Testis (tissue), 3 donors: Measurements from ENCODE around the gene EIF2AK3. TPM values are rescaled to one million over a fixed set of nuclear protein-coding genes. Genes with fewer than 3 reads are reported as not detected.

Experiments used
- DNase-seq: peaks from one replicate; pipeline ENCODE4 v3.0.0-alpha.2; 2019
- H3K27ac ChIP-seq, 2 donors: fragments of 200-600 bp; sonication (generic); one replicate each; pipeline ENCODE4 v1.5.1; 2019
- H3K27me3 ChIP-seq: fragments of 200-600 bp; sonication (generic); one replicate; pipeline ENCODE4 v1.5.1; 2019
- H3K36me3 ChIP-seq: fragments of 200-600 bp; sonication (generic); one replicate; pipeline ENCODE4 v1.5.1; 2017; ENCODE audit warnings: low read depth; ENCODE audit errors: missing control alignments
- H3K4me1 ChIP-seq: fragments of 200-600 bp; sonication (generic); one replicate; pipeline ENCODE4 v1.5.1; 2019
- H3K4me3 ChIP-seq, 2 donors: fragments of 200-600 bp; sonication (generic); one replicate each; pipeline ENCODE4 v1.5.1; 2017 to 2019
- H3K9me3 ChIP-seq: fragments of 200-600 bp; sonication (generic); one replicate; pipeline ENCODE4 v1.5.1; 2017
- POLR2A ChIP-seq: fragments of 450-650 bp; IDR thresholded peaks from one replicate; pipeline ENCODE4 v1.6.1; 2017; ENCODE audit warnings: antibody characterized with exemption, mild to moderate bottlenecking, moderate library complexity
- WGBS, 2 donors: methylation state at CpG; one replicate each; pipeline ENCODE4 v1.1.5; 2018; 5-methylcytosine and 5-hydroxymethylcytosine counted together
- intact Hi-C: fragments of 100-400 bp; cut with DNase I; formaldehyde crosslinking; loops from one replicate; pipeline ENCODE4 v1.15.1; 2023; ENCODE audit warnings: low total_unique reads
- polyA plus RNA-seq: library from polyadenylated mRNA; stranded (reverse); fragments of 350-450 nt; fragmentation: Illumina TruSeq; extraction: RNeasy Lipid Tissue Mini Kit (QIAGEN cat#74804); gene quantifications from one replicate; pipeline ENCODE4 v1.2.3, GENCODE V29; 2014; ENCODE audit warnings: low read depth, low replicate concordance; ENCODE audit not compliant: insufficient read depth
- total RNA-seq, 2 donors: library from RNA; depleted of rRNA; stranded (reverse); fragments of >200 nt; gene quantifications; one replicate each; pipeline ENCODE4 v1.2.3, GENCODE V29; 2016
- TF ChIP-seq, protein P1 (sequence below), 3 experiments: fragments of 450-650 bp in 2 of 3; fragments of 200-600 bp in 1 of 3; sonication (generic) in 1 of 3; IDR thresholded peaks; one replicate each; pipeline ENCODE4 v1.5.1; 2016 to 2019; ENCODE audit warnings: antibody characterized with exemption in 3 of 3, mild to moderate bottlenecking in 2 of 3, moderate library complexity in 1 of 3

Gene EIF2AK3
- total and polyA plus RNA-seq, 3 donors from 2014 or later = 9.0 to 14.7 (median 9.8) TPM

DNA sequence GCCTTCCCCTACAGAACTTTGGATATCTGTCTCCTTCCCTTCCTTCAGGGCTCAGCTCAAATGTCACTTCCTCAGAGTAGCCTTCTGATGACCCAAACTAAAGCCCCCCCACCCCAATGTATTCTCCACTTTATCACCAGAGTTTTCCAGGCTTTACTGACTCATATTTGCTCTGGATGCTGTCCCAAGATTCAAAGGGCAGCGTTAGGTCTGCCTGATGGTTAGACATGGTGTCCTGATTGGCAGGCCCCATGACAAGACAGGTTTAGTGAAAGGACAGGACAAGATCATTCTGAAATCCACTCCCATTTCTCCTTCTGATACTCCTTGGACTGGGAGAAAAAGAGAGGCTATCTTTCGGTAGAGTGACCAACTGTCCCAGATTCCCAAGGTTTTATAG is 41.6 kb upstream of the EIF2AK3 start:
- TF ChIP-seq, protein P1, sequence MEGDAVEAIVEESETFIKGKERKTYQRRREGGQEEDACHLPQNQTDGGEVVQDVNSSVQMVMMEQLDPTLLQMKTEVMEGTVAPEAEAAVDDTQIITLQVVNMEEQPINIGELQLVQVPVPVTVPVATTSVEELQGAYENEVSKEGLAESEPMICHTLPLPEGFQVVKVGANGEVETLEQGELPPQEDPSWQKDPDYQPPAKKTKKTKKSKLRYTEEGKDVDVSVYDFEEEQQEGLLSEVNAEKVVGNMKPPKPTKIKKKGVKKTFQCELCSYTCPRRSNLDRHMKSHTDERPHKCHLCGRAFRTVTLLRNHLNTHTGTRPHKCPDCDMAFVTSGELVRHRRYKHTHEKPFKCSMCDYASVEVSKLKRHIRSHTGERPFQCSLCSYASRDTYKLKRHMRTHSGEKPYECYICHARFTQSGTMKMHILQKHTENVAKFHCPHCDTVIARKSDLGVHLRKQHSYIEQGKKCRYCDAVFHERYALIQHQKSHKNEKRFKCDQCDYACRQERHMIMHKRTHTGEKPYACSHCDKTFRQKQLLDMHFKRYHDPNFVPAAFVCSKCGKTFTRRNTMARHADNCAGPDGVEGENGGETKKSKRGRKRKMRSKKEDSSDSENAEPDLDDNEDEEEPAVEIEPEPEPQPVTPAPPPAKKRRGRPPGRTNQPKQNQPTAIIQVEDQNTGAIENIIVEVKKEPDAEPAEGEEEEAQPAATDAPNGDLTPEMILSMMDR (IDR thresholded peaks at IDR 0.05) = no peak
- no peak for TF ChIP-seq POLR2A
- Histone ChIP-seq H3K36me3 (no peaks in the 10 kb centered on the region), H3K9me3 (no peaks in the 10 kb centered on the region), H3K4me3 (no peak overlapping the region), H3K27ac (no peak overlapping the region), H3K27me3 (no peaks in the 10 kb centered on the region), H3K4me1 (no peaks in the 10 kb centered on the region)
- no peak for DNase-seq
- WGBS, 2 donors = 91 to 95% methylated on average over 2 of the region's 2 CpGs
- intact Hi-C loops = no loop called here

- Histone ChIP-seq H3K36me3 (no peaks in the 10 kb centered on the region), H3K27ac (no peak overlapping the region), H3K4me3 (no peak overlapping the region), H3K4me1 (no peaks in the 10 kb centered on the region), H3K9me3 (no peaks in the 10 kb centered on the region), H3K27me3 (no peaks in the 10 kb centered on the region)
- TF ChIP-seq POLR2A = no peak
- TF ChIP-seq, protein P1 (IDR thresholded peaks at IDR 0.05) = no peak
- no peak for DNase-seq
- 85 to 90% methylated on average over 2 of the region's 2 CpGs for WGBS, 2 donors
- intact Hi-C loops = no loop called here
These were observed 40.0 kb upstream of the EIF2AK3 start for GRCh38 chr2:88667219-88667618.

- TF ChIP-seq POLR2A = no peak
- TF ChIP-seq, protein P1 (IDR thresholded peaks at IDR 0.05) = no peak
- Histone ChIP-seq H3K27me3 (no peaks in the 10 kb centered on the region), H3K27ac (no peak overlapping the region), H3K4me3 (no peak overlapping the region), H3K9me3 (no peaks in the 10 kb centered on the region), H3K36me3 (no peaks in the 10 kb centered on the region), H3K4me1 (no peaks in the 10 kb centered on the region)
- no peak for DNase-seq
- WGBS, 2 donors = 83 to 92% methylated on average over 4 of the region's 4 CpGs
- intact Hi-C loops = no loop called here
These were observed 39.3 kb upstream of the EIF2AK3 start for GRCh38 chr2:88666576-88666975.

GRCh38 chr2:88660622-88661021 is 33.4 kb upstream of the EIF2AK3 start:
- intact Hi-C loops = no loop called here
- Histone ChIP-seq H3K27me3 (no peaks in the 10 kb centered on the region), H3K9me3 (no peaks in the 10 kb centered on the region), H3K4me1 (no peaks in the 10 kb centered on the region), H3K4me3 (no peak overlapping the region), H3K27ac (no peak overlapping the region), H3K36me3 (no peaks in the 10 kb centered on the region)
- WGBS, 2 donors = 100% methylated on average over 1 of the region's 1 CpG
- TF ChIP-seq, protein P1 (IDR thresholded peaks at IDR 0.05) = no peak
- no peak for DNase-seq

GRCh38 chr2:88659538-88659915 is 32.3 kb upstream of the EIF2AK3 start:
- no peaks in the 10 kb centered on the region for H3K9me3 ChIP-seq
- H3K4me1 ChIP-seq = no peaks in the 10 kb centered on the region
- WGBS, 2 donors = 45 to 48% methylated on average over 4 of the region's 4 CpGs
- no peak for DNase-seq
- H3K4me3 ChIP-seq = no peak overlapping the region
- no peaks in the 10 kb centered on the region for H3K36me3 ChIP-seq
- H3K27ac ChIP-seq = no peak overlapping the region
- TF ChIP-seq POLR2A = no peak
- TF ChIP-seq, protein P1 (IDR thresholded peaks at IDR 0.05) = no peak
- intact Hi-C loops = no loop called here
- no peaks in the 10 kb centered on the region for H3K27me3 ChIP-seq
